BJ (cell line): ENCODE data around the gene CACNA2D3. TPM values are rescaled to one million over a fixed set of nuclear protein-coding genes. Genes with fewer than 3 reads are reported as not detected.

ENCODE experiments used
- CTCF ChIA-PET: fragments of 350-600 bp; formaldehyde crosslinking; extraction: SDS; loops from one replicate; lab custom pipeline; 2021; ENCODE audit warnings: antibody characterized with exemption, inconsistent platforms; lab: Yijun Ruan, JAX
- POLR2A ChIA-PET: fragments of 300-600 bp; sonication (Branson Sonifier 250); formaldehyde crosslinking; extraction: SDS; loops from one replicate; lab custom pipeline; 2021; ENCODE audit warnings: antibody characterized with exemption; lab: Charles Lee
- DNase-seq: peaks from one replicate; pipeline ENCODE4 v3.0.0-alpha.2; 2011; ENCODE audit warnings: low read depth
- H3K27me3 ChIP-seq: 2 replicates; pipeline ENCODE4 v1.6.0; 2011; ENCODE audit warnings: low read length; ENCODE audit not compliant: control insufficient read depth, insufficient read depth
- H3K36me3 ChIP-seq: 2 replicates; pipeline ENCODE4 v1.5.1; 2011; ENCODE audit warnings: low read length; ENCODE audit not compliant: control insufficient read depth, insufficient read depth
- H3K4me3 ChIP-seq: 2 replicates; pipeline ENCODE4 v1.5.1; 2011; ENCODE audit warnings: low read depth, mild to moderate bottlenecking, control low read depth, low read length
- CTCF ChIP-seq: IDR thresholded peaks from 2 replicates; pipeline ENCODE4 v1.5.1; 2011; ENCODE audit warnings: low read depth, mild to moderate bottlenecking, control low read depth, inconsistent platforms, low read length, moderate library complexity; ENCODE audit not compliant: insufficient read depth
- polyA plus RNA-seq: library from polyadenylated mRNA; depleted of rRNA; stranded (reverse); fragments of >200 nt; gene quantifications from 2 replicates; pipeline ENCODE4 v1.2.3, GENCODE V29; 2011

The CACNA2D3 gene
- polyA plus RNA-seq, 1 experiment: 0.56 TPM

GRCh38 chr3:54131026-54131605, 8.8 kb downstream of the CACNA2D3 start:
- H3K27me3 ChIP-seq: no peaks in the 10 kb centered on the region
- no peak for DNase-seq
- TF ChIP-seq CTCF: no peak
- CTCF ChIA-PET: no interaction called here
- POLR2A ChIA-PET: no interaction called here
- H3K4me3 ChIP-seq: no peak overlapping the region
- H3K36me3 ChIP-seq: no peaks in the 10 kb centered on the region

GRCh38 chr3:54131890-54132289, 9.5 kb downstream of the CACNA2D3 start:
- no peaks in the 10 kb centered on the region for H3K27me3 ChIP-seq
- no peaks in the 10 kb centered on the region for H3K36me3 ChIP-seq
- POLR2A ChIA-PET: no interaction called here
- no peak overlapping the region for H3K4me3 ChIP-seq
- CTCF ChIA-PET: no interaction called here
- DNase-seq: no peak
- TF ChIP-seq CTCF: no peak

DNA sequence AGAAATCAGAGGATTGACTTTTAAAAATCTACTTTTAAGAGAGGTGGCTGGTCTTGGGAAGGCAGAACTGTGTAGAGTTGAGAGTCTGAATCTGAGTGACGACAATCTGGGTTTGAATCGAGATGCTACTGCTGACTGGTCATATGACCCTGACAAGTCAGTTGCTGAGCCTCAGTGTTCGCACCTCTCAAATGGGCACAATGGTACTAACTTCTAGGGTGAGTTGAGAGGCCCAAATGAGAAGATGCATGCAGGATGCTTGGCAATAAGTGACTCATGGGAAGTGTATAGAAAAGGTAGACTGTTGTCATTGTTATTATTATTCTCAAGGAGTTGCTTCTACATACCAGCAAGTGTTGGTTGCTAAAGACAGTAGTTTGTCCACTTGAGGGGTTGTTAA, 10.3 kb downstream of the CACNA2D3 start:
- DNase-seq: no peak
- POLR2A ChIA-PET: no interaction called here
- no peak for TF ChIP-seq CTCF
- H3K27me3 ChIP-seq: no peaks in the 10 kb centered on the region
- no peak overlapping the region for H3K4me3 ChIP-seq
- H3K36me3 ChIP-seq: no peaks in the 10 kb centered on the region
- CTCF ChIA-PET: no interaction called here

GRCh38 chr3:54133196-54133595, 10.8 kb downstream of the CACNA2D3 start:
- no peaks in the 10 kb centered on the region for H3K27me3 ChIP-seq

GRCh38 chr3:54134155-54134554, 11.8 kb downstream of the CACNA2D3 start:
- H3K36me3 ChIP-seq: no peaks in the 10 kb centered on the region
- TF ChIP-seq CTCF: no peak
- CTCF ChIA-PET: interaction anchor here (1.0 to 1.4 kb wide), 2 partner anchors 9 to 13 kb away, joined by 3 to 4 read pairs; no protein-coding TSS in a partner anchor
- H3K4me3 ChIP-seq: no peak overlapping the region
- no peak for DNase-seq
- POLR2A ChIA-PET: no interaction called here
- no peaks in the 10 kb centered on the region for H3K27me3 ChIP-seq

More at GRCh38 chr3:54133196-54133595, 10.8 kb downstream of the CACNA2D3 start:
- no peak for DNase-seq
- ChIA-PET CTCF (interaction anchor here (1.4 kb wide), 1 partner anchor 14 kb away, joined by 4 read pairs; no protein-coding TSS in a partner anchor), POLR2A (no interaction called here)
- TF ChIP-seq CTCF: no peak
- Histone ChIP-seq H3K4me3 (no peak overlapping the region), H3K36me3 (no peaks in the 10 kb centered on the region)
